Neural progenitor cell (in vitro differentiated cells): Measurements from ENCODE around the gene PLA2G4C. TPM values are rescaled to one million over a fixed set of nuclear protein-coding genes. Genes with fewer than 3 reads are reported as not detected.

ENCODE experiments used
- DNase-seq: peaks from one replicate; pipeline ENCODE4 v3.0.0-alpha.2; 2016; ENCODE audit warnings: low spot score
- H2AFZ ChIP-seq: fragments of 200-600 bp; sonication (generic); replicated peaks from 2 replicates; pipeline ENCODE4 v1.6.1; 2016; ENCODE audit warnings: antibody characterized with exemption
- H3F3A ChIP-seq: fragments of 200-600 bp; sonication (generic); 2 replicates; pipeline ENCODE4 v1.6.1; 2016; ENCODE audit warnings: antibody characterized with exemption, low read depth
- H3K27ac ChIP-seq: fragments of 200-600 bp; sonication (generic); 2 replicates; pipeline ENCODE4 v1.5.1; 2016; ENCODE audit warnings: mild to moderate bottlenecking
- H3K27me3 ChIP-seq: fragments of 200-600 bp; sonication (generic); 2 replicates; pipeline ENCODE4 v1.6.1; 2016; ENCODE audit warnings: mild to moderate bottlenecking, moderate library complexity
- H3K36me3 ChIP-seq: fragments of 200-600 bp; sonication (generic); 2 replicates; pipeline ENCODE4 v1.5.1; 2016
- H3K4me1 ChIP-seq: fragments of 200-600 bp; sonication (generic); 2 replicates; pipeline ENCODE4 v1.6.1; 2016; ENCODE audit warnings: mixed run types
- H3K4me2 ChIP-seq: fragments of 200-600 bp; sonication (generic); 2 replicates; pipeline ENCODE4 v1.6.1; 2016
- H3K4me3 ChIP-seq: fragments of 200-600 bp; sonication (generic); 2 replicates; pipeline ENCODE4 v1.5.1; 2016
- H3K79me2 ChIP-seq: fragments of 200-600 bp; sonication (generic); 2 replicates; pipeline ENCODE4 v1.6.1; 2016; ENCODE audit warnings: low read depth
- H3K9ac ChIP-seq: fragments of 200-600 bp; sonication (generic); 2 replicates; pipeline ENCODE4 v1.6.1; 2016
- H3K9me3 ChIP-seq: fragments of 200-600 bp; sonication (generic); 2 replicates; pipeline ENCODE4 v1.5.1; 2016; ENCODE audit warnings: low read depth
- H4K20me1 ChIP-seq: fragments of 200-600 bp; sonication (generic); 2 replicates; pipeline ENCODE4 v1.6.1; 2016; ENCODE audit warnings: low read depth
- H3K27ac Mint-ChIP-seq: 3 replicates; pipeline ENCODE4 v1.8.0; 2021; ENCODE audit warnings: mixed read lengths
- H3K27me3 Mint-ChIP-seq: 2 replicates; pipeline ENCODE4 v1.8.0; 2022; ENCODE audit warnings: low read depth, mild to moderate bottlenecking, inconsistent platforms, moderate library complexity, mixed read lengths; ENCODE audit not compliant: insufficient read depth
- H3K36me3 Mint-ChIP-seq: 3 replicates; pipeline ENCODE4 v1.8.0; 2021; ENCODE audit warnings: mixed read lengths
- H3K4me1 Mint-ChIP-seq: 3 replicates; pipeline ENCODE4 v1.8.0; 2021; ENCODE audit warnings: mixed read lengths
- H3K4me3 Mint-ChIP-seq: 3 replicates; pipeline ENCODE4 v1.8.0; 2021; ENCODE audit warnings: mild to moderate bottlenecking, moderate library complexity, mixed read lengths
- H3K9me3 Mint-ChIP-seq: 3 replicates; pipeline ENCODE4 v1.8.0; 2020; ENCODE audit warnings: mixed read lengths
- EZH2 ChIP-seq: fragments of 200-600 bp; sonication (generic); IDR thresholded peaks from 2 replicates; pipeline ENCODE4 v1.6.1; 2017; ENCODE audit warnings: antibody characterized with exemption, mild to moderate bottlenecking, moderate library complexity
- EZH2phosphoT487 ChIP-seq: fragments of 200-600 bp; sonication (generic); IDR thresholded peaks from 2 replicates; pipeline ENCODE4 v1.6.1; 2017; ENCODE audit warnings: antibody characterized with exemption
- total RNA-seq: library from RNA; depleted of rRNA; stranded (reverse); fragments of >200 nt; gene quantifications from 2 replicates; pipeline ENCODE4 v1.2.3, GENCODE V29; 2015; ENCODE audit warnings: low replicate concordance
- TF ChIP-seq, protein P1 (sequence below): fragments of 200-600 bp; sonication (generic); IDR thresholded peaks from 2 replicates; pipeline ENCODE4 v1.5.1; 2017; ENCODE audit warnings: antibody characterized with exemption, mild to moderate bottlenecking

Gene PLA2G4C
- total RNA-seq, 1 donor from 2014 or later: not detected

GRCh38 chr19:48122421-48122820 is 11.8 kb upstream of the PLA2G4C start:
- peaks cover 7% of the 10 kb centered on the region for H4K20me1 ChIP-seq
- no peak overlapping the region for H2AFZ ChIP-seq
- no peak overlapping the region for H3K4me3 ChIP-seq
- peaks cover 16% of the 10 kb centered on the region for H3F3A ChIP-seq
- TF ChIP-seq EZH2 (no peak), EZH2phosphoT487 (no peak)
- TF ChIP-seq, protein P1, sequence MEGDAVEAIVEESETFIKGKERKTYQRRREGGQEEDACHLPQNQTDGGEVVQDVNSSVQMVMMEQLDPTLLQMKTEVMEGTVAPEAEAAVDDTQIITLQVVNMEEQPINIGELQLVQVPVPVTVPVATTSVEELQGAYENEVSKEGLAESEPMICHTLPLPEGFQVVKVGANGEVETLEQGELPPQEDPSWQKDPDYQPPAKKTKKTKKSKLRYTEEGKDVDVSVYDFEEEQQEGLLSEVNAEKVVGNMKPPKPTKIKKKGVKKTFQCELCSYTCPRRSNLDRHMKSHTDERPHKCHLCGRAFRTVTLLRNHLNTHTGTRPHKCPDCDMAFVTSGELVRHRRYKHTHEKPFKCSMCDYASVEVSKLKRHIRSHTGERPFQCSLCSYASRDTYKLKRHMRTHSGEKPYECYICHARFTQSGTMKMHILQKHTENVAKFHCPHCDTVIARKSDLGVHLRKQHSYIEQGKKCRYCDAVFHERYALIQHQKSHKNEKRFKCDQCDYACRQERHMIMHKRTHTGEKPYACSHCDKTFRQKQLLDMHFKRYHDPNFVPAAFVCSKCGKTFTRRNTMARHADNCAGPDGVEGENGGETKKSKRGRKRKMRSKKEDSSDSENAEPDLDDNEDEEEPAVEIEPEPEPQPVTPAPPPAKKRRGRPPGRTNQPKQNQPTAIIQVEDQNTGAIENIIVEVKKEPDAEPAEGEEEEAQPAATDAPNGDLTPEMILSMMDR: no peak
- H3K4me3 Mint-ChIP-seq: peak overlapping the region; percentile 4
- no peak overlapping the region for H3K4me2 ChIP-seq
- no peaks in the 10 kb centered on the region for H3K36me3 ChIP-seq
- H3K27me3 Mint-ChIP-seq: peaks cover 2% of the 10 kb centered on the region
- peaks cover 48% of the 10 kb centered on the region for H3K36me3 Mint-ChIP-seq
- H3K27ac ChIP-seq: no peak overlapping the region
- DNase-seq: no peak
- H3K4me1 Mint-ChIP-seq: peaks cover 13% of the 10 kb centered on the region
- no peaks in the 10 kb centered on the region for H3K9me3 Mint-ChIP-seq
- H3K9me3 ChIP-seq: no peaks in the 10 kb centered on the region
- H3K27ac Mint-ChIP-seq: no peak overlapping the region
- H3K79me2 ChIP-seq: no peaks in the 10 kb centered on the region
- H3K4me1 ChIP-seq: peaks cover 13% of the 10 kb centered on the region
- H3K9ac ChIP-seq: no peak overlapping the region
- no peaks in the 10 kb centered on the region for H3K27me3 ChIP-seq

DNA sequence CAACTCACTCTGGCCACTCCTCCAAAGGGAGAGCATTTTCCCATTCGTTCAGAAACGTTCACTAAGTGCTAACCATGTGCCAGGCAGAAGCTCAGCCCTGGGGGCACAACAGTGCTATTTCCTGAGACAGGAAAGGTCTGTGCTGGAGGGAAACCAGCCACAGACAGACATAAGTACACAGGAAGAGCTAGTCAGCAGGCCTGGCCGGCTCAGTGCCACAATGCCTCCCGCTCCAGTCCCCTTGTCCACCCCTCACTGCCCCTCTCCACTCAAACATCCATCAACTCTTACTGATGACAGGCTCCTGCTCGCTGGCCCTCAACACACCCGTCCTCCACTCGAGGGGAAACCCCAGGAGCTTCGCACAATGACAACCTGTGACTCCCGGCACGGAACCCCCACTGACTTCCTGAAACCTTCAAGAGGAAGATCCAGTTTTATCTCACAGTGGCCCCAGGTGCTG is 11.3 kb upstream of the PLA2G4C start:
- TF ChIP-seq EZH2phosphoT487 (no peak), EZH2 (no peak)
- TF ChIP-seq, protein P1: no peak
- peaks cover 45% of the 10 kb centered on the region for H3K36me3 Mint-ChIP-seq
- Histone ChIP-seq H3K9ac (no peak overlapping the region), H4K20me1 (peaks cover 7% of the 10 kb centered on the region), H3K27ac (no peak overlapping the region), H3K9me3 (no peaks in the 10 kb centered on the region), H3K36me3 (no peaks in the 10 kb centered on the region), H3K4me3 (no peak overlapping the region), H3K4me1 (peaks cover 13% of the 10 kb centered on the region), H2AFZ (no peak overlapping the region), H3K4me2 (no peak overlapping the region), H3K27me3 (no peaks in the 10 kb centered on the region), H3F3A (peaks cover 16% of the 10 kb centered on the region), H3K79me2 (no peaks in the 10 kb centered on the region)
- no peak overlapping the region for H3K27ac Mint-ChIP-seq
- peaks cover 2% of the 10 kb centered on the region for H3K27me3 Mint-ChIP-seq
- peaks cover 13% of the 10 kb centered on the region for H3K4me1 Mint-ChIP-seq
- no peak for DNase-seq
- H3K9me3 Mint-ChIP-seq: no peaks in the 10 kb centered on the region
- no peak overlapping the region for H3K4me3 Mint-ChIP-seq

- Histone ChIP-seq H3K79me2 (no peaks in the 10 kb centered on the region), H4K20me1 (peaks cover 7% of the 10 kb centered on the region), H2AFZ (no peak overlapping the region), H3K4me1 (peaks cover 13% of the 10 kb centered on the region), H3K9me3 (no peaks in the 10 kb centered on the region), H3K27ac (no peak overlapping the region), H3K9ac (no peak overlapping the region), H3K4me2 (no peak overlapping the region), H3K36me3 (no peaks in the 10 kb centered on the region), H3K4me3 (no peak overlapping the region), H3F3A (peaks cover 16% of the 10 kb centered on the region), H3K27me3 (no peaks in the 10 kb centered on the region)
- H3K9me3 Mint-ChIP-seq: no peaks in the 10 kb centered on the region
- peaks cover 2% of the 10 kb centered on the region for H3K27me3 Mint-ChIP-seq
- H3K36me3 Mint-ChIP-seq: peaks cover 41% of the 10 kb centered on the region
- TF ChIP-seq EZH2phosphoT487: no peak
- H3K4me3 Mint-ChIP-seq: no peak overlapping the region
- H3K4me1 Mint-ChIP-seq: peaks cover 13% of the 10 kb centered on the region
- H3K27ac Mint-ChIP-seq: no peak overlapping the region
- DNase-seq: no peak
Measured at GRCh38 chr19:48121066-48121465, 10.4 kb upstream of the PLA2G4C start.

DNA sequence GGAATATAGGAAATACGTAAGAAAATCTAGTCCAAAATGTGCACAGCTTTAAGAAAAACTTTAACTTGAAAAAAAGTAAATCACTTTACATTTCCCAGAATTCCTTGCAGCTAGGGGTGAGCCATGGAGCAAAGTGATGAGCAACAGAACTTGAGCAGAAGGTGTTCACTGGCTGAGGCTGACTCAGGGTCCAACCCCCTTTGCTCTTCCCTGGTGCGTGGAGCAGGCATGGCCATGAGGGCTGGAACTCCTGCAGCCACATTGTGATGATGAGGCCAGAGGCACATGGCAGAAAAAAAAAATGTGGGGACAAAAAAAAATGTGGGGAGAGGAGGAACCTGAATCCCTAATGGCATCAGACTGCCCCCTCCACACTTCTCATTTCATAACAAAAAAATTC is 9.9 kb upstream of the PLA2G4C start:
- H3K27me3 Mint-ChIP-seq: peaks cover 2% of the 10 kb centered on the region
- Histone ChIP-seq H3K27me3 (no peaks in the 10 kb centered on the region), H3K79me2 (no peaks in the 10 kb centered on the region), H4K20me1 (peaks cover 7% of the 10 kb centered on the region), H3K4me2 (no peak overlapping the region), H3K9ac (no peak overlapping the region), H3K9me3 (no peaks in the 10 kb centered on the region), H3K36me3 (no peaks in the 10 kb centered on the region), H2AFZ (no peak overlapping the region), H3K4me3 (no peak overlapping the region), H3K27ac (no peak overlapping the region), H3F3A (peaks cover 16% of the 10 kb centered on the region), H3K4me1 (peaks cover 13% of the 10 kb centered on the region)
- H3K4me1 Mint-ChIP-seq: peaks cover 13% of the 10 kb centered on the region
- no peak overlapping the region for H3K27ac Mint-ChIP-seq
- H3K36me3 Mint-ChIP-seq: peaks cover 38% of the 10 kb centered on the region
- TF ChIP-seq EZH2phosphoT487 (no peak), EZH2 (no peak)
- TF ChIP-seq, protein P1: no peak
- H3K9me3 Mint-ChIP-seq: no peaks in the 10 kb centered on the region
- DNase-seq: no peak
- no peak overlapping the region for H3K4me3 Mint-ChIP-seq
